HG03159 (cell line): ENCODE results near the gene PROCA1.
"Not testable (repeated sequence)": the region's sequence is repeated elsewhere in the genome, so short reads cannot be mapped to it uniquely, and the experiment has no call there.

Source experiments
- ATAC-seq: cut with Tn5 transposase; IDR thresholded peaks from one replicate; pipeline ENCODE4 v1.9.1; 2021; ENCODE audit warnings: mild to moderate bottlenecking, moderate library complexity; ENCODE audit not compliant: unreplicated experiment

The PROCA1 gene

DNA sequence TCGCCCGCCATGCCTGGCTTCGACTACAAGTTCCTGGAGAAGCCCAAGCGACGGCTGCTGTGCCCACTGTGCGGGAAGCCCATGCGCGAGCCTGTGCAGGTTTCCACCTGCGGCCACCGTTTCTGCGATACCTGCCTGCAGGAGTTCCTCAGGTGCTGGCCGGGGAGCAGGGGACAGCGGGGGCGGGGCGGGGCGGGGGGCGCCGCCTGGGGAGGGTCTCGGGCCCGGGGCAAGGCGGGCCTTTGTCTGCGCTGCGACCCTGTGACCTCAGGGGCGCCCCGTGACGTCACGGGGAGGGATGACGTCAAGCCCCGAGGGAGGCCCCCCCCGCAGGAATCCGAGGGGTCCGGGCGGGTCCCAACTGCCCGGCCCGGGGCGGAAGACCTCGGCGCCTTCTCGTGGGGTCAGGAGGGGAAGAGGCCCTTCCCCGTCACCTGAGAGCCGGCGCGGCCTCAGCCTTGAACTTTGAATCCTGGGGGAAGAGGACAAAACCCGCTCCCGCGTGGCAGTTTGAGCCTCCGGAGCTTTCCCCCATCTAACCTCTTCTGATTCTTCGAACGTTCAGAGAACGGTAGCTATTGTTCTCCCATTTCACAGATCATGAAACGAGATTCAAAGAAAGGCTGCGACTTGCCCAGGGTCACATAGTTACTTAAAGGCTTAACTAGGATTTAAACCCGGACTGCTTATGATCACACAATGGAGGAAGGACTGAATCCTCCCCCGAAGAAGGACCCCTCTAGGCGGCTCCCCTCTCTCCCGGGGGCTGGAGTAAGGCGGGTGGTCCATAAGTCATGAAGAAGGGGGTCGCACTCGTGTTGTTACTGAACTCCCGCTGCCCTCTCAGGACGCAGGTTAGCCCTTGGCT lies 32.6 kb upstream of the PROCA1 start:
- ATAC-seq = peak; percentile 25

DNA sequence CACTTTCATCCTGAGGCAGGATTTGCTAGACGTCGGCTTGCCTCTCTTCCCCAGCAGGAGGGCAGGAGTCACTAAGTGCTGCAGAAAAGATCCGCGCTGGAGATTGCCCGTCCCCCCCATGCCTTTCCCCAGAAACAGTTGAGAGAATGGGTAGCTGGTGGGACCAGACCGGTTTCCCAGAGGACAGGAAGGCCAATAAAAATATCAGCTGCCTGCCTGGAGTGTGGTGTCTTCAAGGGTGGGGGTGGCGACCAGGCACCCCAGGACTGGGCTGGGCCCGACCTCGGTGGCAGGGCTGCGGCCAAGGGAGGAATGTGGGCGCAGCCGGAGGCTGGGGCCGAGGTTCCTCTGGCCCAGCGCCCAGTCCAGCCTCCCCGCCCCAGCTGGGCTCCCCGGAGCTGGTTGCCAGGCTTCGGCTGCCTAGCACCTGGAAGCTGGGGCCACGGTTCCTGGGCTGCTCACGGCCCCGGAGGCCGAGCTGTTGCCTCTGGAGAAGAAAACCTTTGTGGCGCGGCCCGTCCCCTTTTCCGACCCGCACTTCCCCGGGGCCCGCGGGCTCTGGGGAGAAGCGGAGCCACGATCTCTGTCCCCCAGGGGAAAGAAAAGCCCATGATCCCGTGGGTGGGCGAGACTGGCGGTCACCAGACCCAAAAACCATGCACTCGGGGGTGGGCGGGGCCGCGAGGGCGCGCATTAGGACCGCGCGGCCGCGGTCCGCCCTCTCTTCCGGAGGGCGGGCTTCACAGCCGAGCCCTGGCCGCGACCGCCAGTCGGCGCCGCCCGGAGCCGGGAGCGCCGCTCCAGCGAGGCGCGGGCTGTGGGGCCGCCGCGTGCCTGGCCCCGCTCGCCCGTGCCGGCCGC lies 31.8 kb upstream of the PROCA1 start, which contains the start of gene TRAF4:
Gene TRAF4, plus strand, starts transcription at position 769 of the 861 bp plus-strand sequence. CDS start 102 bp downstream, outside the sequence.
- ATAC-seq = peak; percentile 58

DNA sequence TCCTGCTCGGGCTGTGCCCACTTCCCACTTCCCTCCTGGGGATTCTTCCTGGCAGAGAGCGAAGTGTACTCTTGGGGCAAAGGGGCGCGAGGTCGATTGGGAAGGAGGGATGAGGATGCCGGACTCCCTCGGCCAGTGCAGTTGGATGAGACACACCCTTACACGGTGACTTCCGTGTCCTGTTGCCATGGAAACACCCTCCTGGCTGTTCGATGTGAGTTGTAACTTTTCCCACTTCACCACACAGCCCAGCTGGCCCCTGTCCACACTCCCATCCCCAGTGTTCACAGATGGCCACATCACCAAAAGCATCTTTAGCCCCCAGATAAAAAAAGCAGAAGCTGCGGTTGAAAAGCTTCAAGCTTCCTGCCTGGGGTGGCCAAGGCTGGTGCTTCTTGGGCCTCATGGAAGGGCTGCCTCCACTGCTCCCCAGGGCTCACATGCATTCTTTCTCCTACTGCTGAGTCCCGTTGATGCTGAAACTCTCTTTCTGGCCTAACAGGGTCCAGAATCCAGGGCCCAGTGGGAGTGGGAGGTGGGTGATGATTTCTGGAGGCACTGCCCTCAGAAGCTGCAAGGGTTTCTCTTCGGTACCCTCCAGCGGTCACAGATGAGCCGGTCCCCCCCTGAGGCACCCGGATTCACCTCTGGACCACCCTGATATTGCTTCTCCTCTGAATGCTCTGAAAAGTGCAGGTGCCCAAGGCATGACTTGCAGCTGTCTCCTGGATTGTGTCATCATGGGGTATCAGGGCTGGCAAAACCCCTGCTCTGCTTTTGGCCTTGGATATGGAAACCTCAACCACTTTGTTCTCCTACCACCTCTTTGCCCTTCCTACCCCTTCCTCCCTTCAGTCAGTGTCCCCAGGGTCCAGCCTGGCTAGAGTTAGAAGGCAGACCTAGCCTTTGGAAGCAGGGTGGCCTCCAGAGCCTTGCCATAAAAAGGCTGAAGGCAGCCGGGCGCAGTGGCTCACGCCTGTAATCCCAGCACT lies 30.0 kb upstream of the PROCA1 start:
- no peak for ATAC-seq

DNA sequence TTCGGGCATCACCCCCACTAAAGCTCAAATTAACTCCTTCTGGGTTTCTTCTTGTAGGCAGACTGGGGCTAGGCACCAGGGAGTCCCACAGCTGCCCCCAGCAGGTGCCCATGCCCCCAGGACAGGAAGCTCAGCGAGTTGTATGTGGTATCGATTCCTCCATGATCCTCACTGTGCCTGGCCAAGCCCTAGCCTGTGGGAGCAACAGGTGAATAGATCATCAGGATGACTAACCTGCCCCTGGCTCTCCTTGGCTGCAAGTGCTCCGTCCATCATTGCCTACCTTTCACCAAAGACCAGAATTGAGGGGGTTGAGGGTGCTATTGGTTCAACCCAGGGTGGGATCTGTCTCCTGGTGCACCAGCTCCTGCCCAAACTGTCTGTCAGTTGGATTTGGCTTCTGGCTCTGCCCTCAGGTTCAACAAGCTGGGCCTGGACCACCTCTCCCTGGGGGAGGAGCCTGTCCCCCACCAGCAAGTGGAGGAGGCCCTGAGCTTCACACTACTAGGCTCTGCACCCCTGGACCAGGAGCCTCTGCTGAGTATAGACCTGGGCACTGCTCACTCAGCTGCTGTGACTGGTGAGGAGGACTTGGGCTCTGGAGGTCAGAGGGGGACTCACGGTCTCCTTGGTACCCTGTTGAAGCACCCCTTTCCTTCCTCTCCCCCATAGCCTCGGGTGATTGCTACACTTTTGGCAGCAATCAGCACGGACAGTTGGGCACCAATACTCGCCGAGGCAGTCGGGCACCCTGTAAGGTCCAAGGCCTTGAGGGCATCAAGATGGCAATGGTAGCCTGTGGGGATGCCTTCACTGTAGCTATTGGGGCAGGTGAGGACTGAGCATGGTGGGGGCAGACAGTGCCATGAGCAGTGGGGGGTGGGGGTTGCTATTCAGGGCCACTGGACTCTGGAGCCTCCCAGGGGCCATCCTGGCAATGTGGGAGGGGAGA lies 29.0 kb upstream of the PROCA1 start:
- no peak for ATAC-seq

DNA sequence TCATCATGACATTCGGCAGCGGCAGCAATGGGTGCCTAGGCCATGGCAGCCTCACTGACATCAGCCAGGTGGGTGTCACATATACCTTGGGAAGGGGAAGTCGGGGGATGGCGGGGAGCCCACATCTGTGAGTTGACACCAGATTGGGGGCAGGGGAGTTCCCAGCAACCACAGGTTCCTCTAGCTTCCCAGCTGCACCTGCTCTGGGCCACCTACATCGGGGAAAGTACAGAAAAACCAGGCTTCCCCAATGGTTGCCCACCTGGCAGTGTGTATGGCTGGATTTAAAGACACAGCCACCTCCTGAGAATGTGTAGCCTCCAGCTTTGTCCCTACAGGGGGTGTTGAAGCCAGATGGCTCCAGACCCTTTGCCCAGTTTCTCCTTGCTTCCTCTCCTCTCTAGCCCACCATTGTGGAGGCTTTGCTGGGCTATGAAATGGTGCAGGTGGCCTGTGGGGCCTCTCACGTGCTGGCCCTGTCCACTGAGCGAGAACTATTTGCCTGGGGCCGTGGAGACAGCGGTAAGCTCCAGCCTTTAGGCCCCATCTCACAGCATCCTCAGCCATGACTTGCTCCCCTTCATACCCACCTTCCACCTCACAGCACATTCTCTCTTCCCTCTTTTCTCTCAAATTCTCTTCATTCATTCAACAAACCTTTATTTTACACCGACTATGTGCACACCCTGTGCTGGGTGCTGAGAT lies 27.1 kb upstream of the PROCA1 start:
- no peak for ATAC-seq

DNA sequence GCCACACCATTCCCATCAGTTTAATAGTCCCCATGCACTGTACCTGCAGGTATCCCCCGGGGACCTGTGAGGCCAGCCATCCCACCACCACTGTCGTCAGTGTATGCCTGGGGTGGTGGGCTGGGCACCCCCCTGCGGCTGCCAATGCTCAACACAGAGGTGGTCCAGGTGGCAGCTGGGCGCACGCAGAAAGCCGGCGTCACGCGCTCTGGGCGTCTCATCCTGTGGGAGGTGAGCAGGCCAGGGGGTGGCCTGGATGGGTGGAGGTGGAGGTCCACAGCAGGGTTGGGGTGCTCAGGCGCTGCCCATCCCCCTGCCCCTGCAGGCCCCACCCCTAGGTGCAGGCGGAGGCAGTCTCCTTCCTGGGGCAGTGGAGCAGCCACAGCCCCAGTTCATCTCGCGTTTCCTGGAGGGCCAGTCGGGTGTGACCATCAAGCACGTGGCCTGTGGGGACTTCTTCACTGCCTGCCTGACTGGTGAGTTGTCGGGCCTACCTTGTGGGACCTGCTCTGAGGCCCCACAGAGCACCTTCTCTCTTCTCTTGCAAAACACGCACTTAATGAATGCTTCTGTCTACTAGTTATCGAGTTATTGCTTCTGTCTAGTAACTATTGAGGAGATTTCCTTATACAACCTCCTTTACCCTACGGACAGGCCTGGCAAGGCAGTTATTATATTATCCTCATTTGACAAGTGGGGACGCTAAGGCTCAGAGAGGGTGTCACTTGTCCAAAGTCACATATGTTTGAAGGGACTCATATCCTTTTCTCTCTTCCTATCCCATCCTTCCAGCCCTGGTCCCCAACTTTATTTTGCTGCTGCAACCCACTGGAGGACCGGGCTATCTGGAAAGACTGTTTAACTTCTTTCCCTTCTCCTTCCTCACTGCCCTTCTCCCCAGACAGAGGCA lies 26.3 kb upstream of the PROCA1 start:
- ATAC-seq = peak; percentile 59

DNA sequence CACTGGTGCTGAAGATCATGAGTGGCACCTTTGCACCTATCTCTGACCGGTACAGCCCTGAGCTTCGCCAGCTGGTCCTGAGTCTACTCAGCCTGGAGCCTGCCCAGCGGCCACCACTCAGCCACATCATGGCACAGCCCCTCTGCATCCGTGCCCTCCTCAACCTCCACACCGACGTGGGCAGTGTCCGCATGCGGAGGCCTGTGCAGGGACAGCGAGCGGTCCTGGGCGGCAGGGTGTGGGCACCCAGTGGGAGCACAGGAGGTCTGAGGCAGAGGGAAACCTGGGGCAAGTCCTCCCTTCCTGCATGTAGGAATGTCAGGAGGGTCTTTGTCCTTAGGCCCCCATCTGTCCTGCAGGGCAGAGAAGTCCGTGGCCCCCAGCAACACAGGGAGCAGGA lies 25.6 kb upstream of the PROCA1 start:
- no peak for ATAC-seq

DNA sequence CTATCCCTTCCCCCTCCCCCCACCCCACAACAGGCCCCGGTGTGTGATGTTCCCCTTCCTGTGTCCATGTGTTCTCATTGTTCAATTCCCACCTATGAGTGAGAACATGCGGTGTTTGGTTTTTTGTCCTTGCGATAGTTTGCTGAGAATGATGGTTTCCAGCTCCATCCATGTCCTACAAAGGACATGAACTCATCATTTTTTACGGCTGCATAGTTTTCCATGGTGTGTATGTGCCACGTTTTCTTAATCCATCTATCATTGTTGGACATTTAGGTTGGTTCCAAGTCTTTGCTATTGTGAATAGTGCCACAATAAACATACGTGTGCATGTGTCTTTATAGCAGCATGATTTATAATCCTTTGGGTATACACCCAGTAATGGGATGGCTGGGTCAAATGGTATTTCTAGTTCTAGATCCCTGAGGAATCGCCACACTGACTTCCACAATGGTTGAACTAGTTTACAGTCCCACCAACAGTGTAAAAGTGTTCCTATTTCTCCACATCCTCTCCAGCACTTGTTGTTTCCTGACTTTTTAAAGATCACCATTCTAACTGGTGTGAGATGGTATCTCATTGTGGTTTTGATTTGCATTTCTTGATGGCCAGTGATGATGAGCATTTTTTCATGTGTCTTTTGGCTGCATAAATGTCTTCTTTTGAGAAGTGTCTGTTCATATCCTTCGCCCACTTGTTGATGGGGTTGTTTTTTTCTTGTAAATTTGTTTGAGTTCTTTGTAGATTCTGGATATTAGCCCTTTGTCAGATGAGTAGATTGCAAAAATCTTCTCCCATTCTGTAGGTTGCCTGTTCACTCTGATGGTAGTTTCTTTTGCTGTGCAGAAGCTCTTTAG lies 24.5 kb upstream of the PROCA1 start:
- ATAC-seq = not testable (repeated sequence)

DNA sequence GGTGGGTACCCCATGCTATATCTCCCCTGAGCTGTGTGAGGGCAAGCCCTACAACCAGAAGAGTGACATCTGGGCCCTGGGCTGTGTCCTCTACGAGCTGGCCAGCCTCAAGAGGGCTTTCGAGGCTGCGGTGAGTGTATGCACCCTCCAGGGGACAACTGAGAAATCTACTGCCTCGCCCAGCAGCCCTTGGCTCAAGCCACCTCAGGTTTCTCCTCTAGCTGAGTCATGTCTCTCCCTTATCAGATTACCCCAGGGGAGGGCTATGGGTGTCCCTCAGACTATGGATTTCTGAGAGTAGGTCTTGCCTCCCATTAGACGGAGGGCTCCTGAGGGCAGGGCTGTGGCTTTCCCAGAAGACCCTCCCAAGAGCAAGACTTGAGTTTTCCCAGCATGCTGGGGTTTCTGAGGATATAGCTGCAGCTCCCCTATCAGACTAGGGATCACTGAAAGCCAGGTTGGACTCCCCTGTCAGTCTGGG lies 23.6 kb upstream of the PROCA1 start:
- ATAC-seq = no peak

DNA sequence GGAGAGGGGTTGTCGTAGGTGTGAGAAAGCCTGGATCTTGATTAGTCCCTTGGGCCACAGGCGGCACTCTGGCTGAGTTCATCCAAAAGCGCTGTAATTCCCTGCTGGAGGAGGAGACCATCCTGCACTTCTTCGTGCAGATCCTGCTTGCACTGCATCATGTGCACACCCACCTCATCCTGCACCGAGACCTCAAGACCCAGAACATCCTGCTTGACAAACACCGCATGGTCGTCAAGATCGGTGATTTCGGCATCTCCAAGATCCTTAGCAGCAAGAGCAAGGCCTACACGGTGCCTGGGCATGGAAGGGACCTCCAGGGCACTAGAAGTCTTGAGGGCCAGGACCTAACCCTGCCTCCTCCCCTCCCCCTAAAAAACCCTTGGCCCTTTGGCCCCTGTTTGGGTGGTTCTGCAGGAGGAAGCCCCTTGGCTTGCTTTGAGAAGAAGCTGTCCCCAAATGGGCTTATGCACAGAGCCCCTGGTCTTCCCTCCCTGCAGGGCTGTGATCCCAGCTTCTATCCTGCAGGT lies 23.1 kb upstream of the PROCA1 start:
- no peak for ATAC-seq

DNA sequence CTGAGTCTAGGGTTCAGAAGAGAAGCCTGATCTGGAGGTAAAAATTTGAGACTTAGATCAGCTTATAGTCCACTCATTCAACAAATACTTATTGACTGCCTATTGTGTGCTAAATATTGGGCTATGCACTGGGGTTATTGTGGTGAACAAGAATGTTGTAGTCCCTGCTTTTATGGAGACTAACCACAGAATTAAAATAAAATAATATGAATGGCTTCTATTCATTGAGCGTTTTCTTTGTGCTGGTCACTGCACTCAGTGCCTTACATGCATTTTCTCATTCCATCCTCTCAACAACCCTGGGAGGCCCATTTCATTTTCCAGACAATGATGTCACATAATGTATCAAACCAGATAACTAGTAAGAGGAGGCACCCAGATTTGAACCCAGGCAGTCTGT lies 21.7 kb upstream of the PROCA1 start:
- no peak for ATAC-seq

DNA sequence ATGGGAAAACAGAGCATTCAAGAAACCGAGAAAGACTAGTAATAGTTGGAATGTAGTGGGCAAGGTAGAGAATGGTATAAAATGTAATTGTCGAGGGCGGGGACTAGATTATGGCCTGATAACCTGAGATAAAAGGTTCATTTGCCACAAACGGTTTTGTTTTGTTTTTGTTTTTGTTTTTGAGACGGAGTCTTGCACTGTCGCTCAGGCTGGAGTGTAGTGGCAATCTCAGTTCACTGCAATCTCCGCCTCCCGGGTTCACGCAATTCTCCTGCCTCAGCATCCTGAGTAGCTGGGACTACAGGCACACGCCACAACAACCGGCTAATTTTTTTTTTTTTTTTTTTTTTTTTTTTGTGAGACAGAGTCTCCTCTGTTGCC lies 18.3 kb upstream of the PROCA1 start:
- ATAC-seq = no peak

DNA sequence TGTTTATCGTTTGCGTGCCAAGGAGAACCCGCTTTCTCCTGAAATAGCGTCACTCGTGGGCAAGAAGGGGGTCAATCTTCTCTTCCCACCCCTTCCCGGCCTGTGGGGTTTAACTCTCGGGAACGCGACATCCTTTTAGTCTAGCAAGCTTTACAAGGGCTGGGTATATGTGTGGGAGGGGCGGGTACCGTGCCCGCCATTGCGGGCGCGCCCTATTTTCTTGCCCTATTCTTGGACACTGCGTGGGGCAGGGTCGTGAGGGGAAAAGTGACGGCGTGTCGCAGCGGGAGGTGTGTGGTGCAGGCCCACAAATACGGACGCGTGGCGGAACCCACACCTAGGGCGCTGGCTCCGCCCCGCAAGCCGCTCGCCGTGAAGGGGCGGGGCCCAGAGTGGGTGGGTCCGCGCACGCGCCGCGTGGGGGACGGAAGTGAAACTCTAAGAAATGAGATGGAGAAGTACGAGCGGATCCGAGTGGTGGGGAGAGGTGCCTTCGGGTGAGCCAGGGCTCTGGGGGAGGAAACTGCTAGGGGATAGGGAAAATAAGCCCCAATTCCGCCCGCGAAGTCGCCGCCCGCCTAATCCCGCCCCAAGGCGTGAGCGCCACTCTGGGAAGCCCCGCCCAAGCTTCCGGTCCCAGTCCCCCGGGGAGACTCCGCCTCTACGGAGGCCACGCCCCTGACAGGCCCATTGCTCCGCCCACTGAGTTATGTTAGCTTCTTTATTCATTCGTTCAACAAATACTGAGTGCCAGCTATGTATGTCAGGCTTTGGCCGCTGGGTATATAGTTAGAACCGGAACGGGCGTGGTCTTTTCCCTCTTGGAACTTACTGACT lies 16.9 kb upstream of the PROCA1 start, which contains the start of gene NEK8:
Gene NEK8, plus strand, starts transcription at position 425 of the 837 bp plus-strand sequence. Its CDS starts 26 bp downstream, at position 451.
- peak; percentile 34 for ATAC-seq

DNA sequence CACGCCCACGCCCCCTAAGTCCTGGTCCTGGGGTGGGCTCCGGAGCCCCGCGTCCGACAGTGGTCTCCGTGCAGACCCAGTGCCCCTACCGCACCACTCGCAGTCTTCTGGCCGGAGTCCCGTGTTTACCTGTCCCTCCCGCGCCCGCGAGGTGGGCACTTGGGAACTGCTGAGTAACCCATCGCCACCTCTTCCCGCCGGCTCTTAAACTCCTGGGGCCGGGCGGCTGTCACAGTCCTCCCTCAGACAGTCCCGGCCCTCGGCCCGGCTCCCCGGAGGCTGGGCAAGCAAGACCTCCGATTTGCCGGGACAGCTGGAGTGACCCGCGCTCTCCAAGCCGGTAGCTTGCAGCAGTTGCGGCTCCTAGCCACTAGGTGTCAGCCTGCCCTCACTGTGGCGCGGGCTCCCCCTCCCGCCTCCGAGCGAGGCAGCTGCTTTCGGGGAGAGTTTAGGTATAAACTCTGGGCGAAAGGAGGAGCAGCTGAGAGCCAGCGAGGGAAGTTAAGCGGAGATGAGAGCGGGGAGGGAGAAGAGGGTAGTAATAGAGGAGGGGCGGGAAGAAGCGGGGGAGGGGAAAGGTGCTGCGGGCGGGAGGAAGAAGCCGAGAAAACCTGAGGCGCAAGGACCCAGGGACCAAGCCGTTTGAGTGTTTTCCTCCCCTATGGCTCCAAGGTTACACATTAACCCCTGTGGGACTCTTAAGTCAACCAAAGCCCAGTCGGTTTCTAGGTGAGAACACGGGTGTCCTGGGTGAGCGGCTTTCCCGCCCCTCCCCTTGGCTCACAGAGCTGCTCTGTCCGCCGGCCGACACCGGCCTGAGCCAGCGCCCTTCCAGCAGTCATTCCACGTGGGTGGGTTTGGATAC lies 15.2 kb upstream of the PROCA1 start:
- ATAC-seq = peak; percentile 38

DNA sequence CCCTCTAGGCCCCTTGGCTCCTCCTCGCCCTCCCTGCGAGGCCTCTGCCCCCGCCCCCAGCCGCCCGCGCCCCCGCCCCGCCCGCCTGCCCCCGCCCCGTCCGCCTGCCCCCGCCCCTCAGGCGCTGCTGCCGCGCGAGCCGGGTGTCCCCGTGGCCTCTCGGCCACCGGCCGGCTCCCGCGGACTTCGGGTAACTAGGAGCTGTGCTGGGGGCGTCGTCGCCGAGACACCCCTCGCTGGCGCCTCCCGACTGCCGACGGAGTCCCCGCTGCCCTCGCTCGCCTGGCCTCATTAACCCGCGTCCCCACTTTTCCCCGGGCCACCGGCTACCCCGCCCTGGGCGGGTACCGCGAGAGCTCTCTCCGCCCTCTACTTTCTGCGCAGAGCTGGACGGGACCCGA lies 14.5 kb upstream of the PROCA1 start, which contains the start of gene TLCD1:
Gene TLCD1, minus strand, starts transcription at position 8 of the 401 bp plus-strand sequence. CDS start 136 bp downstream, outside the sequence.
- ATAC-seq = no peak
